HG02588 (cell line): ENCODE results near the gene SMG9.

Source experiments
- ATAC-seq: cut with Tn5 transposase; IDR thresholded peaks from one replicate; pipeline ENCODE4 v1.9.1; 2021; ENCODE audit warnings: mild to moderate bottlenecking, moderate library complexity; ENCODE audit not compliant: unreplicated experiment

SMG9 gene

DNA sequence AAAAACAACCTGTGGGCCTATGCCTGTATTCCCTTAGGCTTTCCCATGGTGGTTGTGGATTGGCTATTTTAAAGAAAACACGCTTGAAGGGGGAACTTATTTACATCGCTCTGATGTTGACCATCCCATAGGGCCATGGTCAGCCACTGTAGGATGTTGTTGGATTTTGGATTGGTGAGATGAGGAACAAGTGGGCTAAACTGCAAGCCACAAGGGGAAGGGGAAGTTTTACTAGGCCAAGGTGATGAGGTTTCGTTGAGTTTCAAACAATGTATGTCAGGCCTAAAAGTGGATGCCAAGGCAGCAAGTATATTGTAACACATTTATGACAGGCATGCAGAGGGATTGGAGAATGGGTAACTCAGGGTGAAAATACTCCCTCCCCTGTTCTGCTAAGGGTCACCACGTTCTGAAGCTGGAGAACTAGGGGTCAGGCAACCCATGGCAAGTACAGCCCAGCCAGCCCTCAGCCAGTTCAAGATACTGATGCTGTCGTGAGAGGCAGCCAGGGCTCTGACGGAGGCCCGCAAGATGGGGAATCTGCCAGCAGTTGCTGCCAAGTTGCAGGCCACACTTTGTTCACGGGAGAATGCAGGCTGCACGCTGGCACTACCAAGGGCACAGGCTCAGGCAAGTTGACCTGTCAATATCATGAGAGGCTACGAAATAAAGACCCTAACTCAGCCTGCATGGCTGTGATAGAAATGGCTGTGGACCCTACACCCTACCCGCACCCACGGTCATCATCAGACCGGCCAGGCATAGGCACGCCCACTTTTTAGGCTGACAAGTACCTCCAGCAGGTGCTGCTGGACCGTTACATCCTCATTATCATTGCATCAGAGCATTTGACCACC lies 27.8 kb downstream of the SMG9 start:
- ATAC-seq: no peak

- ATAC-seq: no peak
Measured at GRCh38 chr19:43725468-43725867, 29.3 kb downstream of the SMG9 start.

GRCh38 chr19:43724896-43725295 lies 29.9 kb downstream of the SMG9 start:
- ATAC-seq: no peak

- ATAC-seq: no peak
Measured at GRCh38 chr19:43723588-43723987, 31.2 kb downstream of the SMG9 start.

DNA sequence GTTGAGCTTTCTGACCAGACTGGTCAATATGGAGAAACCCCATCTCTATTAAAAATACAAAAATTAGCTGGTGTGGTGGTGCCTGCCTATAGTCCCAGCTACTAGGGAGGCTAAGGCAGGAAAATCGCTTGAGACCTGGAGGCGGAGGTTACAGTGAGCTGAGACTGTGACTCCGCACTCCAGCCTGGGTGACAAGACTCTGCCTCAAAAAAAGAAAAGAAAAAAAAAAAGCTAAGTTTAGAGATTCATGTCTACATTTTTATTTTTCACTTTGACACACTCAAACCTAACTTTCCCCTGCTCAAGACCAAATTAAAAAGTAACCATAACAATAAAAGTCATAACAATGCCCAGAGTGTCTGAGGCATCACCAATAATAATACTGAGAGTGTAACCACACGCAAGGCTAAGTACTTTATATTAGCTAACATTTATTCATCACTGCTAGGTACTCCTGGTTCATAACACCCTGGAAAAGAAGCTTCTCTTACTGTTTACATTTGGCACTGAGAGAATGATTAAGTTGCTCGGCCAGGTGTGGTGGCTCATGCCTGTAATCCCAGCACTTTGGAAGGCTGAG lies 33.2 kb downstream of the SMG9 start:
- no peak for ATAC-seq

DNA sequence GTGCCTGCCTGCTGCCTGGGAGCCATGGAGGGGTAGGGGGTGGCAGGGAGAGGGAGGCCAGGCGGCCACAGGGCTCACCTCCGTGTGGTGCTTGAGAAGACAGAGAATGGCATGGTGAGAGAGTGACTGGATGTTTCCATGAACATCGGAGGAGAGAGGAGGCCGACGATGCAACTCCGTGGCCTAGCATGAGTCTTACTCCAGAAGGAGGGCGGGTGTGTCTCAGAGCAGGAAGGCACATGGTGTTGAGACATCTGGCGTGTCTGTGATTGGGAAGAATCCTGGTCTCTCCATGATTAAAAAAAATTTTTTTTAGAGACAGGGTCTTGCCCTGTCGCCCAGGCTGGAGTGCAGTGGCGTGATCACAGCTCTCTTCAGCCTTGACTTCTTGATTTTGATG lies 33.8 kb downstream of the SMG9 start:
- no peak for ATAC-seq

DNA sequence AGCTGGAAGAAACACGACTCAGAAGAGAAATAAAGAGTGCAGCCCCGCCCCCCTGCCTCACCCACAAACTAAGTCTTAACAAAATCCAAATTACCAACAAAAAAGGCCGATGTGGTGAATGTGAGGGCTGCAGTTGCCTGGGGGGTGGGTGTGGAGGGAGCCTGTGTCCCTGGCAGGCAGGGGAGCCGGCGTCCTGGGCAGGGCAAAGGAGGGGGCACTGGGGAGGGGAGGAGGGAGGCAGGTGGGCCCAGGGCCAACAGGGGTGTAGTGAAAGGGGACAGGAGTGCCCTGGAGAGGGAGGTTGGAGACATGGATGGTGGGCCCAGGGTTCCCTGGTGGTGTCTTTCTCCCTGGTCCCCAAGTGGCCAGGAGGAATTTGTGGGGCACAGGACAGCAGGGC lies 34.8 kb downstream of the SMG9 start:
- ATAC-seq: no peak

DNA sequence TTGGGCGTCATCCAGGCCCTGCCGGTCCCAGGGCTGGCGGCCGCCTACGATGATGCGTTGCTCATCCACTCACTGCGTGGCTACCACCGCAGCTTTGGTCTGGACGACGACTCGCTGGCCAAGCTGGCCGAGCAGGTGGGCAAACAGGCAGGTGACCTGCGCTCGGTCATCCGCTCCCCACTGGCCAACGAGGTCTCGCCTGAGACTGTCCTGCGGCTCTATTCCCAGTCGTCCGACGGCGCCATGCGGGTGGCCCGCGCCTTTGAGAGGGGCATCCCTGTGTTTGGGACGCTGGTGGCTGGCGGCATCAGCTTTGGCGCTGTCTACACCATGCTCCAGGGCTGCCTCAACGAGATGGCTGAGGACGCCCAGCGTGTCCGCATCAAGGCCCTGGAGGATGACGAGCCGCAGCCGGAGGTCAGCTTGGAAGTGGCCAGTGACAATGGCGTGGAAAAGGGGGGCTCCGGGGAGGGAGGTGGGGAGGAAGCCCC lies 35.3 kb downstream of the SMG9 start:
- ATAC-seq: no peak

- ATAC-seq: no peak
Measured at GRCh38 chr19:43718627-43719377, 36.0 kb downstream of the SMG9 start.

- ATAC-seq: no peak
Measured at GRCh38 chr19:43715776-43716175, 39.0 kb downstream of the SMG9 start, which contains the start of gene IRGC. TSS of gene IRGC (plus strand) at chr19:43716076. CDS start at chr19:43718559, 2,483 bp downstream.

DNA sequence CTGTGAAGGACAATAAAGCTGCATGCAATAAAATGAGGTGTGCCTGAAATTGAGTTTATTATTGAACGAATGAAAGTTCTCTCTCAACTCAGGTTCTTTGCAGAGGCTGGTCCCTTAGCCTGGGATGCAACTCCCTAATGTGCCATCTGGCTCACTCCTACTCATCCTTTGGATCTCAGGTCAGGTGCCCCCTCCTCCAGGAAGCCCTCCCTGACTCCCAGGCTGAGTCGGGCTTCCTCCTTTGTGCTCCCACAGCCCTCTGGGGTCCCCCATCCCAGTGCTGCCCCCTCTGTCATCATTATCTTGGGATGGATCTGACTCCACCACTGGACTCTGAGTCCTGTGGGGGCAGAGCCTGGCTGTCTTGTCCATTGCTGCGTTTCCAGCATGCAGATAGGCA lies 41.6 kb downstream of the SMG9 start:
- ATAC-seq: no peak

GRCh38 chr19:43711751-43712355 lies 42.9 kb downstream of the SMG9 start:
- no peak for ATAC-seq

- no peak for ATAC-seq
Measured at GRCh38 chr19:43708716-43709115, 46.0 kb downstream of the SMG9 start.

DNA sequence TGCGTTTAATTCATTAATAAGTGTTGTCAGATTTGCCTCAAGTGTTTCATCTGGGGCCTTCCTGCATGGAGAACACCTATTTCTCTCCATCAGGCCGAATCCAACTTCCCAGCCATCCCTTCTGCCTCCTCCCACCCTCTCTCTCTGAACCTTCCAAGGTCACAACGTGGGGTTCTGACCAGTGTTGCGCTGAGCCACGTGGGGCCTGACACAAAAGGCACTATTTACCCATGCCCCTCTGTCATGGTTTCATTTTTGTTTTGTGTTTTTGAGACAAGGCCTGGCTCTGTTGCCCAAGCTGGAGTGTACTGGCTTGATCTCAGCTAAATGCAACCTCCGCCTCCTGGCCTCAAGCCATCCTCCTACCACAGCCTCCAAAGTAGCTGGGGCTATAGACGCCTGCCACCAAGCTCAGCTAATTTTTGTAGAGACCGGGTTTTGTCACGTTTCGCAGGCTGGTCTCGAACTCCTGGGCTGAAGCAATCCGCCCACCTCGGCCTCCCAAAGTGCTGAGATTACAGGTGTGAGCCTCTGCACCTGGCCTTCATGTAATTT lies 47.5 kb downstream of the SMG9 start:
- no peak for ATAC-seq

GRCh38 chr19:43705729-43706128 lies 49.0 kb downstream of the SMG9 start:
- ATAC-seq: no peak

GRCh38 chr19:43704002-43704705 lies 50.6 kb downstream of the SMG9 start:
- ATAC-seq: no peak

GRCh38 chr19:43700395-43701000 lies 54.3 kb downstream of the SMG9 start:
- no peak for ATAC-seq

DNA sequence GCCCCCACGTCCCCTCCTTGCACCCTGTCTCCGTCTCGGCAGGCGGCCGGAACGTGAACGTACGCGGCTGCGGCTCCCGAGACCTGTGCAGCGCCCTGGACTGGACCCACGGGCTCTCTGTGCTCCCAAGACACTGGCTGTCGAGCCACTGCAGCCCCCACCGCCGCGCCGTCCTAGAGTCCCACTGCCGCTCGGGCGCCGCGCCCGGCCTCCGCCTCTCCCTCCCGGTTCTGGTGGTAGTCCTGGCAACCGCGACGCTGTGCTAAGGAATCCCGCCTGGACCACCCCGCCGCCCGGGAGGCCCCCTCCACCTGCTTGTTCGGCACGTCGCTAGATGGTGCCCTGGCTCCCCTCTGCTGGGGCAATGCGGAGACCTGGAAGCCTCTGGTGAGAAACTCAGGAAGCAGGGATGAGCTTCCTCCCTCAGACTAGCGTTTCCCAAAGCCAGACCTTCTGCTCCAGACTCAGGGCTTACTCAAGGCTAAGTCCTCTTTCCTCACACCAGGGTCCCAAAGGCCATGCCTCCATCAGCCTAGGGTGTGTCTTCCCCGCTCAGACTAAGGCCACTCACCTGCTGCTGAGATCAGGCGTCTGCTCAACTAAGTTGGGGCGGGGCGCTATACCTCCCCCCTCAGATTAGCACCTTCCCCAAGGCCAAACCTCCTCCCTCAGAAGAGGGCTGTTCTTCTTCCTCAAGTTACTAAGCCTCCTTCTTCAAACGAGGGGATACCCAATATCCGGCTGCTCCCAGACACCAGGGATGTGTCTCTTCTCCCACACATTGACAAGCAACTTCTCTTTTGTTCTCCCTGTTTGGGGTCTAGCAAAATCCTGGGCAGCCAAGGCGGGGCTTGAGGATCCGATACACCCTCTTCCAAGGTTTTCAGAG lies 55.0 kb downstream of the SMG9 start:
- ATAC-seq: no peak

GRCh38 chr19:43697295-43697694 lies 57.5 kb downstream of the SMG9 start:
- ATAC-seq: no peak
